Measurements from ENCODE around the gene CKAP4.
"Not testable (repeated sequence)": the region's sequence is repeated elsewhere in the genome, so short reads cannot be mapped to it uniquely, and the experiment has no call there.

Gene CKAP4, protein sequence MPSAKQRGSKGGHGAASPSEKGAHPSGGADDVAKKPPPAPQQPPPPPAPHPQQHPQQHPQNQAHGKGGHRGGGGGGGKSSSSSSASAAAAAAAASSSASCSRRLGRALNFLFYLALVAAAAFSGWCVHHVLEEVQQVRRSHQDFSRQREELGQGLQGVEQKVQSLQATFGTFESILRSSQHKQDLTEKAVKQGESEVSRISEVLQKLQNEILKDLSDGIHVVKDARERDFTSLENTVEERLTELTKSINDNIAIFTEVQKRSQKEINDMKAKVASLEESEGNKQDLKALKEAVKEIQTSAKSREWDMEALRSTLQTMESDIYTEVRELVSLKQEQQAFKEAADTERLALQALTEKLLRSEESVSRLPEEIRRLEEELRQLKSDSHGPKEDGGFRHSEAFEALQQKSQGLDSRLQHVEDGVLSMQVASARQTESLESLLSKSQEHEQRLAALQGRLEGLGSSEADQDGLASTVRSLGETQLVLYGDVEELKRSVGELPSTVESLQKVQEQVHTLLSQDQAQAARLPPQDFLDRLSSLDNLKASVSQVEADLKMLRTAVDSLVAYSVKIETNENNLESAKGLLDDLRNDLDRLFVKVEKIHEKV

GRCh38 chr12:106247674-106248311, at the start of gene CKAP4:
TSS of gene CKAP4 (minus strand) at chr12:106248020. CDS start at chr12:106247851, 169 bp downstream.
- peak; percentile 20 for FAIRE-seq

DNA sequence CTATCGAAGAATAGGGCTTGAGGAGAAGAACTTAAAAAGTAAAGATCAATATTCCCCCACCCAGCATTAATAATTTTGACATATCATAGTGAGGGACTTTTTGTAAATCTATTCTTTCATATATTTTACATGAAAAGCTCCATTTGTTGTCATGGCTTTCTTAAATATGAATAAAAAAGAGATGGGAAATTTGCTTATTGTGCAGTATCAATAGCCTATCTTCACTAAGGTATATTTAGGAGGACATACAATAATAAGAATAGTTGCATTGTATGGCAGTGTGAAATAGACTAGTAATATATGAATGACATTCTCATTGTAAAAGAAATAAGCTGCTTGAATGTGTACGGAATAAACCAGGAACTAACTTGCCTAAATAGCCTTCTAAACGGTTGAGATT, 49.3 kb upstream of the CKAP4 start:
- DNase-seq (ENCODE audit: insufficient read length, low spot score) (no peak), FAIRE-seq (no peak)

More at GRCh38 chr12:106247674-106248311, at the start of gene CKAP4:
- DNase-seq (ENCODE audit: insufficient read length, low spot score), result peak; percentile 52

- FAIRE-seq (no peak), DNase-seq (ENCODE audit: insufficient read length, low spot score) (peak; percentile 25)
These were observed 48.5 kb upstream of the CKAP4 start for GRCh38 chr12:106296179-106296877.

DNA sequence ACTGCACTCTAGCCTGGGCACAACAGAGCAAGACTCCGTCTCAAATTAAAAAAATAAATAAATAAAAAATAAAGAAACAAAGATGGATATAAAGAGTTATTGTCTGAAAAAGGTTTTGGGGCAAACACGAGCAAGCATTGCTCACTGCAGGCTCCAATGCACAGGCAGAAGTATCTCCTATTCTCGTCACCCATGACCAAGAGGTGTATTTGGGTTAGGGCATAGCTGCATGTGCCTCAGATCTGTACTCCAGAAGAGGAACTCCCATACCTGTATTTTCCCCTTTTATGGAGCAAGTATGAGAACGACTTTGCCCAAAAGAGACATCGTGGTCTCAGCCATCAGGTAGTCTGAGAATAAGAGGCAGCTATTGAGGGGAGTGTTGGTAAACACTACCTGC, 44.5 kb upstream of the CKAP4 start:
- FAIRE-seq (no peak), DNase-seq (ENCODE audit: insufficient read length, low spot score) (no peak)

DNA sequence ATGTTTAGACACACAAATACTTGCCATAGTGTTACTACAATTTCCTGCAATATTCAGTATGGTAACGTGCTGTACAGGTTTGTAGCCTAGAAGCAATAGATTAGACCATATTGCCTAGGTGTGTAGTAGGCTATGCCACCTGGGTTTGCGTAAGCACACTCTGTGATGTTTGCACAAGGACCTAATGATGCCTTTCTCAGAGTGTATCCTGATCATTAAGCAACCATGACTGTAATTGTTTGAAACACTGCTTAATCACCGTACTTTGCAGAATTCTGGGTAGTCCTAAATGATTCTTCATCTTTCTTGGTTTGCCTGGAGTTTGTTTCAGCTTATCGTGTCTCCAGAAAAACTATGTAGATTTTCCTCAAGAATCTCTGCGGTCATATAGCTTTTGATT, 43.5 kb upstream of the CKAP4 start:
- FAIRE-seq, result no peak
- no peak for DNase-seq (ENCODE audit: insufficient read length, low spot score)

- FAIRE-seq, result no peak
- no peak for DNase-seq (ENCODE audit: insufficient read length, low spot score)
These were observed 42.8 kb upstream of the CKAP4 start for GRCh38 chr12:106290666-106291065.

DNA sequence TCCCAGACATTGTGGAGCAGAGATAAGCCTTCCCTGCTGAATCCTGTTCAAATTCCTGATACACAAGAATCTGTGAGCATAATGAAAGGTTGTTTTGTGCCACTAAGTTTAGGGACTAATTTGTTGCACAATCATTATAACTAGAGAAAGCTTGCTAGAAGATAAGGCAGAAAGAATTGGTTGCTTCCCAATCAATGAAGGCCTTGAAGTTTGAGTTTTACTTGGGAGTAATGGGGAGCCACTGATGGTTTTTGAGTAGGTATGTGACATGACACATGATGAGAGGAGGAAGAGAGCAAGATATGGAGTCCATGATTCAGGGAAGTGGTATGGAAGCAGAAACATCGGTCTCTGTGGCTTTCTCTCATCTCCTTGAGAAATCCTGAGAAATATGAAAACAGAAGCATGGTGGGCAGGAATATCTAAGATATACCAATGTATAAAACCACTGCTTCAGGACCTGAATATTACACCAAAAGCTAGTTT, 41.4 kb upstream of the CKAP4 start:
- FAIRE-seq (no peak), DNase-seq (ENCODE audit: insufficient read length, low spot score) (no peak)

DNA sequence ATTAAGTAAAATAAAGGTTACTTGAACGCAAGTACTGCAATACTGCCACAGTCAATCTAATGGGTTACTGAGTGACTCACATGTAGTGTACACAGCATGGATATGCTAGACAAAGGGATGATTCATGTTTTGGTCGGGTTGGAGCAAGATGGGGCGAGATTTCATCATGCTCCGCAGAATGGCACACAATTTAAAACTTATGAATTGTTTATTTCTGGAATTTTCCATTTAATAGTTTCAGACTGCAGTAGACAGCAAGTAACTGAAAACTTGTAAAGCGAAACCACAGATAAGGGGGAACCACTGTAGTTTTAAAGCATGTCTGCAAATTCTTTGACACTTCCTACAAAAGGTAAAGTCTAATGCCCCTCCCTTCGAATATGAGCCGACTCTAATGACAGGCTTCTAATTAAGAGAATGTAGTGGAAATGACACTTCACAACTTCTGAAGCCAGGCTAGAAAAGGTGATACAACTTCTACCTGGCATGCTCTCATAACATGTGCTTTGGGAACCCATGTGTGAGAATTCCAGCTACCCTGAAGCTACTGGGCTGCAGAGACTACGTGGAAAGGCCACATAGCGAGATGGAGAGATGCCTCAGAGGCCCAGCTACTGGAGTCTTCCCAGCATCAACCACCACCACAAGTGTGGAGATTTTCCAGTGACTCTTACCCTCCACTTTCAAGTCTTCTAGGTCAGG, 40.8 kb upstream of the CKAP4 start:
- no peak for FAIRE-seq
- peak; percentile 29 for DNase-seq (ENCODE audit: insufficient read length, low spot score)

GRCh38 chr12:106288101-106288493, 40.3 kb upstream of the CKAP4 start:
- DNase-seq (ENCODE audit: insufficient read length, low spot score) (no peak), FAIRE-seq (no peak)

- FAIRE-seq, result no peak
- DNase-seq (ENCODE audit: insufficient read length, low spot score), result no peak
These were observed 39.5 kb upstream of the CKAP4 start for GRCh38 chr12:106287364-106287763.

- not testable (repeated sequence) for DNase-seq (ENCODE audit: insufficient read length, low spot score); FAIRE-seq
These were observed 38.8 kb upstream of the CKAP4 start for GRCh38 chr12:106286576-106287162.

- DNase-seq (ENCODE audit: insufficient read length, low spot score) (no peak), FAIRE-seq (no peak)
These were observed 38.2 kb upstream of the CKAP4 start for GRCh38 chr12:106285982-106286381.

GRCh38 chr12:106284358-106285105, 36.7 kb upstream of the CKAP4 start:
- no peak for FAIRE-seq
- no peak for DNase-seq (ENCODE audit: insufficient read length, low spot score)

DNA sequence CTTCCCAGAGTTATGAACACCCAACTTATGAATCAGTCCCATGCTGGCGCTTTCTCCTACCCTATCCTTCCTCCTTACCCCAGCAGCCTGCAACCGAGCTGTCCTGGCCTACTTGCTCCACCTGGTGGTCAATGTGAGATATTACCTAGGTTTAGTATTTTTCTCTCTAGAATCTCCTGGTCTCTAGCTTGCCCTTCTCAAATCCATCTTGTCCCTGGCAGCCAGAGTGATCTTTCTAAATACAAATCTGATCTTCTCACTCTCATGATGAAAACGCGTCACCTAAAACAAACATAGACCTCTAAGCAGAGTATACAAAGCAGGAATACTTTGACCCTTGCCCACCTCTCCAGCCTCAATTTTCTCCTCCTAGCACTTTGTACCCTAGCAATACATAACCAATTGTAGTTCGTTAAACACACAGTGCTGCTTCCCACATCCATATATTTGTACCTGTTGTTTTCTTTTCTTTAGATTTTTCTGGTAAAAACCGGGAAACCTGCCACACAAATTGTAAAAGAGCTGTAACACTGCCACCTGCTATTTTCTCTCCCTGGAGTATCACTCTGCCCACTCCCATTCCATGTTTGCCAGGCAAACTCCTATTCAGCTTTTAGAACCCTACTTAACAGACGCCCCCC, 34.8 kb upstream of the CKAP4 start:
- FAIRE-seq, result no peak
- DNase-seq (ENCODE audit: insufficient read length, low spot score), result peak; percentile 41

- FAIRE-seq (no peak), DNase-seq (ENCODE audit: insufficient read length, low spot score) (no peak)
These were observed 34.0 kb upstream of the CKAP4 start for GRCh38 chr12:106281804-106282203.

DNA sequence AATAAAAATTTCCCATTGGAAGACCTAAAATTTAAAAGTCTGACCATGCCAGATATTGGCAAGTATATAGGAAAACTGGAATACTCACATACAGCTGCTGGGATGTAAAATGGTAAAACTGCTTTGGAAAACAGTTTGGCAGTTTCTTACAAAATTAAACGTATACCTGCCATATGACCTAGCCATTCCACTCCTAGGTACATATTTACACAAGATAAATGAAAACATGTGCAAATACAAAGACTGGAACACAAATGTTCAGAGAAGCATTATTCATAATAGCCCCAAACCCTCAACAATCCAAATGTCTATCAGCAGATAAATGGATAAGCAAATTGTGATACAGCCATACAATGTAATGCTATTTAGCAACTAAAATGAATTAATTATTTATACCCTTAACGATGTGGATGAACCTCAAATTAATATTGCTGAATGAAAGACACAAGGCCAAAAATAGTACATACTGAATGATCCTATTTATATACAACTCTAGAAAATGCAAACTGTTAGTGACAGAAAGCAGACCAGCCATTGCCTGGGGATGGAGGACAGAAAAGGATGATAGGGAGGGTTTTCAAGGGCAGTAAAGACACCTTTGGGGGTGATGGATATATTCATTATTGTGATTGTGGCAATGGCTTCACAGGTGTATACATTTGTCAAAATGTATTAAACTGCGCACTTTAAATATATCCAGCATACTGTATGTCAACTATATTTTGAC, 33.4 kb upstream of the CKAP4 start:
- DNase-seq (ENCODE audit: insufficient read length, low spot score) (no peak), FAIRE-seq (no peak)

DNA sequence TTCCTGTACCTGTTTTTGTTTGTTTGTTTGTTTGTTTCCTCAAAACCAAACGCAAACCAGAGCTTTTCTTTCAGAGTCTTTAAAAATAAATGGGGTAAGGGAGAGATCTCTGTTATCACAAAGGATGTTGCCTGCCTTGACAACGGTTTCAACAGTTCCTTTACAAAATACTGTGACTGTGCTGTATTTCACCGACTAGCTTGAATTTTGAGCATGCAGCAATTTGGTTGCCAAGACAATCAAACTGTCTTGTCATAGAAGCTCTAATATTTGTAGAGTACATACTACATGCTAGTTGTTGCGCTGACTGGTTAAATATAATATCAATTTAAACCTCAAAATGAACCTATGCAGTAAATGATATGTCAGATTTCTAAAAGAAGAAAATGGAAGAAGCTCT, 32.3 kb upstream of the CKAP4 start:
- FAIRE-seq (no peak), DNase-seq (ENCODE audit: insufficient read length, low spot score) (no peak)

DNA sequence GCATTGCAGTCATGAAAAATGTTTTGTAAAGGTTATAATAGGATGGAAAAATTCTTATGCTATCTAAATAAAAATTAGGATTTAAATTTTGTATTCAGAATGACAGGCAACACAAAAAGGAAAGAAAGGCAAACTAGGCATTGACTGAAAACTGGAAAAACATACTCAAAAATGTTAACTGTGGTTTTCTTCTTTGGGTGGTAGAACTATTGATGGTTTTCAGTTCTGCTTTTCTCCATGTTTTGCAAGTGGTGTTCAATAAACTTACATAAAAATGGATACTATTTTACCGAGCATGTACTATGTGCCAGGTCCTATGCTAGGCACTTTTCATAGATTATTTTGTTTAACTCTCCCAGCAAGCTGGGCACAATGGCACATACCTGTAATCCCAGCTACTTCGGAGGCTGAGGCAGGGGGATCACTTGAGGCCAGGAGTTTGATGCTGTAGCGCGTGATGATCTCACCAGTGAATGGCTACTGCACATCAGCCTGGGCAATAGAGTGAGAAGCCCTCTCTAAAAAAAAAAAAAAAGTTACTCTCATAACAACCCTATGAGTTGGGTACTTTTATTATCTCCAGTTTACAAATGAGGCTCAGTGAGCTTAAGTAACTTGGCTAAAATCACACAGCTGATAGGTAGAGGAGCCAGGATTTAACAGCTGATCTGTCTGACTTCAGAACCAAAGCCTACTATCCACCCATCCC, 28.4 kb upstream of the CKAP4 start:
- DNase-seq (ENCODE audit: insufficient read length, low spot score) (no peak), FAIRE-seq (no peak)

Measured in HTR-8/SVneo (cell line).